ENCODE measurements around the gene CCNL2.

Gene CCNL2

GRCh38 chr1:1402072-1402900 lies 3.2 kb upstream of the CCNL2 start:
- no peaks in the 10 kb centered on the region for H3K9me3 ChIP-seq (ENCODE audit: control insufficient read depth in 1 of 2, low read length in 2 of 2)
- H3K27ac ChIP-seq (ENCODE audit: low read length): no peak overlapping the region
- H3K36me3 ChIP-seq (ENCODE audit: control insufficient read depth in 1 of 2, insufficient read depth in 2 of 2, low read length in 2 of 2): peaks cover 28 to 58% of the 10 kb centered on the region in 2 donors
- H3K27me3 ChIP-seq (ENCODE audit: low read depth, low read length): no peaks in the 10 kb centered on the region
- no peak overlapping the region for H3K4me3 ChIP-seq (ENCODE audit: low read depth in 1 of 2, low read length in 2 of 2)
- H3K4me1 ChIP-seq (ENCODE audit: control insufficient read depth in 1 of 2, insufficient read depth in 2 of 2, low read length in 2 of 2): peaks cover 28 to 43% of the 10 kb centered on the region in 2 donors

- Histone ChIP-seq H3K4me1 (ENCODE audit: control insufficient read depth in 1 of 2, insufficient read depth in 2 of 2, low read length in 2 of 2) (peaks cover 28 to 42% of the 10 kb centered on the region in 2 donors), H3K4me3 (ENCODE audit: low read depth in 1 of 2, low read length in 2 of 2) (no peak overlapping the region), H3K27ac (ENCODE audit: low read length) (no peak overlapping the region), H3K27me3 (ENCODE audit: low read depth, low read length) (no peaks in the 10 kb centered on the region), H3K9me3 (ENCODE audit: control insufficient read depth in 1 of 2, low read length in 2 of 2) (no peaks in the 10 kb centered on the region), H3K36me3 (ENCODE audit: control insufficient read depth in 1 of 2, insufficient read depth in 2 of 2, low read length in 2 of 2) (peaks cover 32 to 63% of the 10 kb centered on the region in 2 donors)
Observed at GRCh38 chr1:1401457-1402010, 2.4 kb upstream of the CCNL2 start.

- H3K27ac ChIP-seq (ENCODE audit: low read length): peak overlapping the region; percentile 86
- H3K9me3 ChIP-seq (ENCODE audit: control insufficient read depth in 1 of 2, low read length in 2 of 2): no peaks in the 10 kb centered on the region
- no peaks in the 10 kb centered on the region for H3K27me3 ChIP-seq (ENCODE audit: low read depth, low read length)
- H3K4me1 ChIP-seq (ENCODE audit: control insufficient read depth in 1 of 2, insufficient read depth in 2 of 2, low read length in 2 of 2): peaks cover 23 to 35% of the 10 kb centered on the region in 2 donors
- peak overlapping the region; percentile 82 to 84 for H3K4me3 ChIP-seq (ENCODE audit: low read depth in 1 of 2, low read length in 2 of 2)
- H3K36me3 ChIP-seq (ENCODE audit: control insufficient read depth in 1 of 2, insufficient read depth in 2 of 2, low read length in 2 of 2): peaks cover 32 to 64% of the 10 kb centered on the region in 2 donors
Observed at GRCh38 chr1:1400576-1401456, 1.7 kb upstream of the CCNL2 start.

- Histone ChIP-seq H3K4me1 (ENCODE audit: control insufficient read depth in 1 of 2, insufficient read depth in 2 of 2, low read length in 2 of 2) (peaks cover 18 to 33% of the 10 kb centered on the region in 2 donors), H3K27me3 (ENCODE audit: low read depth, low read length) (no peaks in the 10 kb centered on the region), H3K27ac (ENCODE audit: low read length) (peak overlapping the region; percentile 86), H3K4me3 (ENCODE audit: low read depth in 1 of 2, low read length in 2 of 2) (peak overlapping the region; percentile 82 to 84), H3K9me3 (ENCODE audit: control insufficient read depth in 1 of 2, low read length in 2 of 2) (no peaks in the 10 kb centered on the region), H3K36me3 (ENCODE audit: control insufficient read depth in 1 of 2, insufficient read depth in 2 of 2, low read length in 2 of 2) (peaks cover 32 to 65% of the 10 kb centered on the region in 2 donors)
Observed at GRCh38 chr1:1399872-1400575, 889 bp upstream of the CCNL2 start.

GRCh38 chr1:1398677-1399186 lies 403 bp downstream of the CCNL2 start:
- Histone ChIP-seq H3K4me1 (ENCODE audit: control insufficient read depth in 1 of 2, insufficient read depth in 2 of 2, low read length in 2 of 2) (peaks cover 18 to 34% of the 10 kb centered on the region in 2 donors), H3K9me3 (ENCODE audit: control insufficient read depth in 1 of 2, low read length in 2 of 2) (no peaks in the 10 kb centered on the region), H3K4me3 (ENCODE audit: low read depth in 1 of 2, low read length in 2 of 2) (peak overlapping the region; percentile 82), H3K27me3 (ENCODE audit: low read depth, low read length) (no peaks in the 10 kb centered on the region), H3K36me3 (ENCODE audit: control insufficient read depth in 1 of 2, insufficient read depth in 2 of 2, low read length in 2 of 2) (peaks cover 36 to 64% of the 10 kb centered on the region in 2 donors), H3K27ac (ENCODE audit: low read length) (peak overlapping the region; percentile 25)

GRCh38 chr1:1397839-1398523 lies 1.2 kb downstream of the CCNL2 start:
- Histone ChIP-seq H3K27me3 (ENCODE audit: low read depth, low read length) (no peaks in the 10 kb centered on the region), H3K27ac (ENCODE audit: low read length) (peak overlapping the region; percentile 25), H3K4me1 (ENCODE audit: control insufficient read depth in 1 of 2, insufficient read depth in 2 of 2, low read length in 2 of 2) (peaks cover 18 to 34% of the 10 kb centered on the region in 2 donors), H3K4me3 (ENCODE audit: low read depth in 1 of 2, low read length in 2 of 2) (peak overlapping the region; percentile 82), H3K36me3 (ENCODE audit: control insufficient read depth in 1 of 2, insufficient read depth in 2 of 2, low read length in 2 of 2) (peaks cover 37 to 64% of the 10 kb centered on the region in 2 donors), H3K9me3 (ENCODE audit: control insufficient read depth in 1 of 2, low read length in 2 of 2) (no peaks in the 10 kb centered on the region)

GRCh38 chr1:1395166-1395565 lies 4.0 kb downstream of the CCNL2 start:
- Histone ChIP-seq H3K9me3 (ENCODE audit: control insufficient read depth in 1 of 2, low read length in 2 of 2) (no peaks in the 10 kb centered on the region), H3K4me1 (ENCODE audit: control insufficient read depth in 1 of 2, insufficient read depth in 2 of 2, low read length in 2 of 2) (peaks cover 11 to 24% of the 10 kb centered on the region in 2 donors), H3K4me3 (ENCODE audit: low read depth in 1 of 2, low read length in 2 of 2) (no peak overlapping the region), H3K27ac (ENCODE audit: low read length) (no peak overlapping the region), H3K27me3 (ENCODE audit: low read depth, low read length) (no peaks in the 10 kb centered on the region), H3K36me3 (ENCODE audit: control insufficient read depth in 1 of 2, insufficient read depth in 2 of 2, low read length in 2 of 2) (peaks cover 52 to 65% of the 10 kb centered on the region in 2 donors)

- no peaks in the 10 kb centered on the region for H3K9me3 ChIP-seq (ENCODE audit: control insufficient read depth in 1 of 2, low read length in 2 of 2)
- H3K36me3 ChIP-seq (ENCODE audit: control insufficient read depth in 1 of 2, insufficient read depth in 2 of 2, low read length in 2 of 2): peaks cover 60 to 75% of the 10 kb centered on the region in 2 donors
- no peaks in the 10 kb centered on the region for H3K27me3 ChIP-seq (ENCODE audit: low read depth, low read length)
- H3K27ac ChIP-seq (ENCODE audit: low read length): no peak overlapping the region
- peaks cover 8 to 21% of the 10 kb centered on the region in 2 donors for H3K4me1 ChIP-seq (ENCODE audit: control insufficient read depth in 1 of 2, insufficient read depth in 2 of 2, low read length in 2 of 2)
- H3K4me3 ChIP-seq (ENCODE audit: low read depth in 1 of 2, low read length in 2 of 2): no peak overlapping the region
Observed at GRCh38 chr1:1394116-1394515, 5.0 kb downstream of the CCNL2 start.

- H3K4me3 ChIP-seq (ENCODE audit: low read depth in 1 of 2, low read length in 2 of 2): no peak overlapping the region
- H3K36me3 ChIP-seq (ENCODE audit: control insufficient read depth in 1 of 2, insufficient read depth in 2 of 2, low read length in 2 of 2): peaks cover 60 to 80% of the 10 kb centered on the region in 2 donors
- no peak overlapping the region for H3K27ac ChIP-seq (ENCODE audit: low read length)
- H3K4me1 ChIP-seq (ENCODE audit: control insufficient read depth in 1 of 2, insufficient read depth in 2 of 2, low read length in 2 of 2): peaks cover 8 to 19% of the 10 kb centered on the region in 2 donors
- H3K27me3 ChIP-seq (ENCODE audit: low read depth, low read length): no peaks in the 10 kb centered on the region
- no peaks in the 10 kb centered on the region for H3K9me3 ChIP-seq (ENCODE audit: control insufficient read depth in 1 of 2, low read length in 2 of 2)
Observed at GRCh38 chr1:1393428-1393827, 5.7 kb downstream of the CCNL2 start.

GRCh38 chr1:1393014-1393413 lies 6.1 kb downstream of the CCNL2 start:
- H3K36me3 ChIP-seq (ENCODE audit: control insufficient read depth in 1 of 2, insufficient read depth in 2 of 2, low read length in 2 of 2): peaks cover 61 to 82% of the 10 kb centered on the region in 2 donors
- peaks cover 4 to 15% of the 10 kb centered on the region in 2 donors for H3K4me1 ChIP-seq (ENCODE audit: control insufficient read depth in 1 of 2, insufficient read depth in 2 of 2, low read length in 2 of 2)
- H3K4me3 ChIP-seq (ENCODE audit: low read depth in 1 of 2, low read length in 2 of 2): no peak overlapping the region
- H3K9me3 ChIP-seq (ENCODE audit: control insufficient read depth in 1 of 2, low read length in 2 of 2): no peaks in the 10 kb centered on the region
- no peak overlapping the region for H3K27ac ChIP-seq (ENCODE audit: low read length)
- no peaks in the 10 kb centered on the region for H3K27me3 ChIP-seq (ENCODE audit: low read depth, low read length)
